GM12873 (cell line): Measurements from ENCODE around the gene CDYL2.

Experiments
- CTCF ChIP-seq: IDR thresholded peaks from 2 replicates; pipeline ENCODE4 v1.5.1; 2012; ENCODE audit warnings: low read depth, mild to moderate bottlenecking, moderate library complexity, low read length, control low read depth; ENCODE audit not compliant: insufficient read depth; ENCODE audit errors: missing control alignments

CDYL2 gene

DNA sequence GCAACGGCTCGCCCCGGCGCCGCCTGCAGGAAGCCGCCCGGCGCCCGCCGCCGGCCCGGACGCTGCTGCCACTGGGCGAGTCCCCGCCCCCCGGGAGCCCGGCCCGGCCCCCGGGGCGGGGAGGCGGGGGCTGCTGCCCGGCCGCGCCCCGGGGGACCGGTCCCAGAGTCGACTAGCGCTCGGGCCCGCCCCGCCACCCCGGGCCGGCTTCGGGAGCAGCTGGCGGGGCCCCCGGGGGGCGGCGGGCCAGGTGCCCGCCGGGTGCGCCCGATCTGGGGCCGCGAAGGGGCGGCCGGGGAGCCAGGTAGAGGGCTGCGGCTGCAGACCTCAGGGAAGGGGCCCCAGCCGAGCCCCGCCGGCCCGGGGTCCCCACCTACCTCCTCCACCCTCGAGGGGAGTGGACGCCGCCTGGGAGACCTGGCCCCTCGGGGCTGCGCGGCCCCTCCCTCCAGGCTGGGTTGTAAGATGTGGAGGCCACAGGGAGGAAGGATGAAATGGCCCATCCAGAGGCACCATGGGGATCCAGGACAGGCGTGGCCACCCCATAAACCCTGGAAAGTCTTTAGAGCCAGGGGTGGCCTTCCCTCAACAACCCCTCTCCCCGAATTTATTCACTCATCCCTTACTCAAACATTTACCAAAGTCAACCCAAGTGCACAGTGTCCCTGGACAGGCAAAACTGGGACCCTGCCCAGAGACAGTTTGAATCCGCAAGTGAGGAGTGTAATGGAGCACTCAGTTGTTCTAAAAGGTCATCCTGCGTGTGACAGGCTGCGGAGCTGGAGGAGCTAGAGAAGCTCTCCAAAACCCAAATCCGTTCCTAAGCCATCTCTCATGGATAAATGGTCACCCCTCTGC is at the start of gene CDYL2:
TSS of gene CDYL2 (minus strand) at position 73 of the 858 bp plus-strand sequence. CDS start 425 bp downstream, outside the sequence.
- no peak for TF ChIP-seq CTCF

- TF ChIP-seq CTCF: peak; percentile 67
These were observed 48.0 kb upstream of the CDYL2 start for GRCh38 chr16:80852261-80852872.

DNA sequence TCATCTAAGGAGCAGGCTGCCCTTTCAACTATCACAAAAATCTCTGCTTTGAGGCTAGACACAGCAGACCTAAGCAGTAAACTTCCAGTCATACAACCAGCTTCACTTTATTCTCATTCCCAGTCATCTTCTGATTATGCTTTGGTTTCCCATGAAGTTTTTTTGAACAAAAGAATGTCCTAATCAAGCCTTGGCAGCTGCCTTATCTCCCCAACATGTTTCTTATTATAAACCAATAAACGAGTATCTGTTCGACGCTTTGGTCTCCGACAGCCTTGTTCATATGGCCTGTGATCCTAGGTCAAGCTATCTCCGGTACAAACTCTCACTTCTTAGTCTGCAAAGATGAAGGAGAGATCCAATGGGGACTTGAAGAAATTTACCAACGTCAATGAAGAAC is 47.4 kb upstream of the CDYL2 start:
- TF ChIP-seq CTCF: no peak

DNA sequence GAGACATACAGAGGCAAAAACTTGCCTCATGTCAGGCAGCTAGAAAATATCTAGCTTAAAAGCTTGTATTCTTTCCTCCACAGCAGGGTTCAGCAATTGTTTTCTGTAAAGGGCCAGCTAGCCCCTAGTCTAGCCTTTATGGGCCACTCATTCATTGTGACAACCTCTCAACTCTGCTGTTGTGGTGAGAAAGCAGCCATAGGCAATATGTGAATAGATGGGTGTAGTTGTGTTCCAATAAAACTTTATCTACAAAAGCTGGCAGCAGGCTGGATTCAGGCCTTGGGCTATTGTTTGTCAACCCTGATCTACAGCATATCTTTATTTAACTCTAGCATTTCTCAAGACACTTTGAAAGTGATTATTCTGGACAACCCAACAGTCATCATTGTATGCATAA is 46.4 kb upstream of the CDYL2 start:
- TF ChIP-seq CTCF: no peak

DNA sequence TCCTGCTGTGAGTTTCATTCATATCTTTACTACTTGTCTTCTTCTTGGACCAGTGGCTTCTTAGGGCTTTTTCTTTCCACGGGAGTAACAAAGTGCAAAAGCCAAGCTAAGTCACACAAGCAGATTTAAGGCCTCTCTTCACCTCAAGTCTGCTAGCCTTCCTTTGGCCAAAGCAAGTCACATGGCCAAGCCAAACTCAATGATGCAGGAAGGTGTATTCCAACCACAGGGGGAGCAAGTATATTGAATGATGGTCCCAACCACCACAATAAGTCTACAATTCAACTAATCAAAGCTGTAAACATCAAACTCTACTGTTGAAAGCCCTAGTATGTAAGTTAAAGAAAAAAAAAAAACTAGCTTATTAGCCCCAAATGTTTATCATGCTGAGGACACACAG is 44.5 kb upstream of the CDYL2 start:
- TF ChIP-seq CTCF: no peak

- TF ChIP-seq CTCF: no peak
These were observed 42.3 kb upstream of the CDYL2 start for GRCh38 chr16:80846680-80847079.

DNA sequence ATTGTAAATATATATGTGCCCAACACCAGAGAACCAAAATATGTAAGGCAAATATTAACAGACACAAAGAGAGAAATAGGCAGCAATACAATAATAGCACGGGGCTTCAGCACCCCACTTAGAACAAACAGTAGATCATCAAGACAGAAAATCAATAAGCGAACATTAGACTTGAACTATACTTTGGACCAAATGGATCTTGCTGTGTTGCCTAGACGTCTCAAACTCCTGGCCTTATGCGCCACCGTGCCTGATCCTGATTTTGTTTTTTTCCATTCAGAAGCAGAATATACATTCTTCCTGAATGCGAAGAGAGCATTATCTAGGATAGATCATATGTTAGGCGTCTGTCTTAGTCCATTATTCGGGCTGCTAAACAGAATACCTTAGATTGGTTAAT is 41.9 kb upstream of the CDYL2 start:
- TF ChIP-seq CTCF: no peak
